Measurements from ENCODE around the gene BHLHE40.

The BHLHE40 gene

GRCh38 chr3:5002174-5002870, 23.1 kb downstream of the BHLHE40 start:
- Histone ChIP-seq H3K27ac (no peak overlapping the region), H3K4me3 (no peak overlapping the region)
- DNase-seq (ENCODE audit: low spot score) = no peak
- TF ChIP-seq, protein P1, sequence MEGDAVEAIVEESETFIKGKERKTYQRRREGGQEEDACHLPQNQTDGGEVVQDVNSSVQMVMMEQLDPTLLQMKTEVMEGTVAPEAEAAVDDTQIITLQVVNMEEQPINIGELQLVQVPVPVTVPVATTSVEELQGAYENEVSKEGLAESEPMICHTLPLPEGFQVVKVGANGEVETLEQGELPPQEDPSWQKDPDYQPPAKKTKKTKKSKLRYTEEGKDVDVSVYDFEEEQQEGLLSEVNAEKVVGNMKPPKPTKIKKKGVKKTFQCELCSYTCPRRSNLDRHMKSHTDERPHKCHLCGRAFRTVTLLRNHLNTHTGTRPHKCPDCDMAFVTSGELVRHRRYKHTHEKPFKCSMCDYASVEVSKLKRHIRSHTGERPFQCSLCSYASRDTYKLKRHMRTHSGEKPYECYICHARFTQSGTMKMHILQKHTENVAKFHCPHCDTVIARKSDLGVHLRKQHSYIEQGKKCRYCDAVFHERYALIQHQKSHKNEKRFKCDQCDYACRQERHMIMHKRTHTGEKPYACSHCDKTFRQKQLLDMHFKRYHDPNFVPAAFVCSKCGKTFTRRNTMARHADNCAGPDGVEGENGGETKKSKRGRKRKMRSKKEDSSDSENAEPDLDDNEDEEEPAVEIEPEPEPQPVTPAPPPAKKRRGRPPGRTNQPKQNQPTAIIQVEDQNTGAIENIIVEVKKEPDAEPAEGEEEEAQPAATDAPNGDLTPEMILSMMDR (IDR thresholded peaks at IDR 0.05) = no peak

DNA sequence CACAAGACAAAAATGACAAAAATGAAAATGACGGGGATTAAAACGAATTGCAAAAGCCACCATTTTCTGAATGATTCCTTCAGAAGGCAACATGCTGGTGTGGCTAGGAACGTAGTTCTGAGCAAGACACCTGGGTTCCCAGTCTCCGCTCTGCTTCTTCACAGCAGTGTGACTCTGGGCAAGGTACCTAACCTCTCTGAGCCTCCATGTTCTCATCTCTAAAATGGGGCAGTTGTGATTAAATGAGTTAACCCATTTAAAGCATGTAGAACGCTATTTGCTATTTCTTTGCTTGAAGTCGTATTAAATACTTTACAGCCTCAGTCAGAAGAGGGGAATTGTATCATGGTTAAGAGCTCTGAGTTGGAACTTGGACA, 23.6 kb downstream of the BHLHE40 start:
- Histone ChIP-seq H3K27ac (no peak overlapping the region), H3K4me3 (no peak overlapping the region)
- DNase-seq (ENCODE audit: low spot score) = no peak
- TF ChIP-seq, protein P1 (IDR thresholded peaks at IDR 0.05) = no peak

DNA sequence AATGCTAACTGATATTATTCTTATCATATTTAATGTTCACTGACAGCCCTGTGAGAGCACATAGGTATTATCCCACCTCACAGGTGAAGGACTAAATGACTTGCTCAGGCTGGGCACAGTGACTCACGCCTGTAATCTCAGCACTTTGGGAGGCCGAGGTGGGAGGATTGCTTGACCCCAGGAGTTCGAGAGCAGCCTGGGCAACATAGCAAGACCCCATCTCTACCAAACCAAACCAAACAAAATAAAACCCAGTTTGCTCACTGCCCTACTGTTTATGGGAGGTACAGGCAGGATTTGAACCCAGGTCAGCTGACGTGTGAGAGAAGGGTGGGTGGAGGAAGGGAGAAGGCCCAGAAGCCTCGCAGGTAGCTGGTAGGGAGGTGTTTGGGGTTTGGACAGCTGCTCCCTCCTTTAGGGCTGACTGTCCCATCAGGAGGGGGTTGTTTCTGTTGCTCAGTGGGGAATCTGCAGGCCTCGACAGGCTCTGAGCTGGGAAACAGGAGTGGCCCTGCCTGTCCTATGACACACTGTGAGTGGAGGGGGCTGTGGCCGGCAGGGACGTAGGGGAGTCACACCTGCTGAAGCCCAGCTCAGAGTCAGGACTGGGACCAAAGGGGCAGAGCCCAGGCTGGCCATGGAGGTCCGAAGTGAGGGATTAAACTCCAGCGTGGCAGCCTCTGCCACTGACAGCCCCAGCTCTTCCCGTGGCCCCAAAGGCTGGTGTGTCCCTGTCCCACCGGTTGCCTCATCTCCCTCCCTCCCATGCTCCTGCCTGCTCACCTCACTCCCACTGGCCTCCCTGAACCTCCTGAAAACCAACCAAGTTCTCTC, 25.3 kb downstream of the BHLHE40 start:
- no peak overlapping the region for H3K4me3 ChIP-seq
- no peak overlapping the region for H3K27ac ChIP-seq
- TF ChIP-seq, protein P1 (IDR thresholded peaks at IDR 0.05) = no peak
- no peak for DNase-seq (ENCODE audit: low spot score)

- TF ChIP-seq, protein P1 (IDR thresholded peaks at IDR 0.05) = no peak
- DNase-seq (ENCODE audit: low spot score) = no peak
Measured at GRCh38 chr3:5005367-5005766, 26.1 kb downstream of the BHLHE40 start.

GRCh38 chr3:5006755-5007202, 27.5 kb downstream of the BHLHE40 start:
- H3K4me3 ChIP-seq = no peak overlapping the region
- TF ChIP-seq, protein P1 (IDR thresholded peaks at IDR 0.05) = no peak
- no peak overlapping the region for H3K27ac ChIP-seq
- DNase-seq (ENCODE audit: low spot score) = no peak

More at GRCh38 chr3:5005367-5005766, 26.1 kb downstream of the BHLHE40 start:
- no peak overlapping the region for H3K4me3 ChIP-seq
- H3K27ac ChIP-seq = no peak overlapping the region

DNA sequence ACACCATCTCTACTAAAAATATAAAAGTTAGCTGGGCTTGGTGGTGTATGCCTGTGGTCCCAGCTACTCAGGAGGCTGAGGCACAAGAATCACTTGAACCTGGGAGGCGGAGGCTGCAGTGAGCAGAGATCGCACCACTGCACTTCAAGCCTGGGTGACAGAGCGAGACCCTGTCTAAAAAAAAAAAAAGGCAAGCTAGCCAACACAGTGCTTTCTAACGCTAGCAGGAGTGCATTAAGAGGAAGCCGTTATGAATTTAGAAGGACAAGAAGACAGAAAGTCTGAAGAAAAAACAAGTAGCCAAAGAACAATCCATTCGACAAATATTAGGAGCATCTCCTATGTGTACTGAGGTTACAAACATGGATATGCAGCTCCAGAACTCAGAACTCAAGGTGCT, 28.6 kb downstream of the BHLHE40 start:
- H3K4me3 ChIP-seq = no peak overlapping the region
- no peak for DNase-seq (ENCODE audit: low spot score)
- TF ChIP-seq, protein P1 (IDR thresholded peaks at IDR 0.05) = no peak
- no peak overlapping the region for H3K27ac ChIP-seq

All from coronary artery (tissue), 2 donors.